Astrocyte (in vitro differentiated cells and primary cell): ENCODE data around the gene FTCD. TPM values are rescaled to one million over a fixed set of nuclear protein-coding genes. Genes with fewer than 3 reads are reported as not detected.

ENCODE experiments used
- DNase-seq: peaks from one replicate; pipeline ENCODE4 v3.0.0-alpha.2; 2010; ENCODE audit warnings: low read depth
- FAIRE-seq: peaks from 2 replicates; lab custom pipeline; 2011; peaks lifted over from hg19 to GRCh38; lab: Jason Lieb, UNC
- H2AFZ ChIP-seq: 2 replicates; pipeline ENCODE4 v1.6.0; 2012; ENCODE audit warnings: low read depth, low read length, inconsistent platforms
- H3K27ac ChIP-seq: 2 replicates; pipeline ENCODE4 v1.5.1; 2011; ENCODE audit warnings: low read depth, low read length, inconsistent platforms
- H3K27me3 ChIP-seq: 2 replicates; pipeline ENCODE4 v1.6.0; 2011; ENCODE audit warnings: low read length, inconsistent platforms; ENCODE audit not compliant: insufficient read depth
- H3K36me3 ChIP-seq: 2 replicates; pipeline ENCODE4 v1.5.1; 2011; ENCODE audit warnings: low read length, inconsistent platforms; ENCODE audit not compliant: insufficient read depth
- H3K4me1 ChIP-seq: 2 replicates; pipeline ENCODE4 v1.5.1; 2011; ENCODE audit warnings: low read length, inconsistent platforms; ENCODE audit not compliant: insufficient read depth
- H3K4me2 ChIP-seq: 2 replicates; pipeline ENCODE4 v1.6.0; 2012; ENCODE audit warnings: low read length, inconsistent platforms
- H3K4me3 ChIP-seq: 2 replicates; pipeline ENCODE4 v1.5.1; 2011; ENCODE audit warnings: low read depth, mild to moderate bottlenecking, low read length, inconsistent platforms; ENCODE audit not compliant: insufficient read depth
- H3K79me2 ChIP-seq: 2 replicates; pipeline ENCODE4 v1.6.0; 2012; ENCODE audit warnings: mild to moderate bottlenecking, low read length, inconsistent platforms; ENCODE audit not compliant: insufficient read depth
- H3K9ac ChIP-seq: 2 replicates; pipeline ENCODE4 v1.6.0; 2012; ENCODE audit warnings: mild to moderate bottlenecking, low read length, inconsistent platforms
- H3K9me3 ChIP-seq: 2 replicates; pipeline ENCODE4 v1.5.1; 2012; ENCODE audit warnings: low read depth, mild to moderate bottlenecking, low read length, inconsistent platforms; ENCODE audit not compliant: insufficient read depth
- H4K20me1 ChIP-seq: 2 replicates; pipeline ENCODE4 v1.6.0; 2012; ENCODE audit warnings: low read length, inconsistent platforms; ENCODE audit not compliant: insufficient read depth
- H3K27ac Mint-ChIP-seq: one replicate; pipeline ENCODE4 v1.8.0; 2021; ENCODE audit warnings: mild to moderate bottlenecking, mixed read lengths; ENCODE audit not compliant: unreplicated experiment
- H3K27me3 Mint-ChIP-seq: one replicate; pipeline ENCODE4 v1.8.0; 2021; ENCODE audit warnings: low read depth, mixed read lengths; ENCODE audit not compliant: unreplicated experiment
- H3K36me3 Mint-ChIP-seq: one replicate; pipeline ENCODE4 v1.8.0; 2021; ENCODE audit warnings: low read depth, mixed read lengths; ENCODE audit not compliant: unreplicated experiment
- H3K4me1 Mint-ChIP-seq: one replicate; pipeline ENCODE4 v1.8.0; 2021; ENCODE audit warnings: low read depth, mixed read lengths; ENCODE audit not compliant: unreplicated experiment
- H3K4me3 Mint-ChIP-seq: one replicate; pipeline ENCODE4 v1.8.0; 2021; ENCODE audit warnings: mild to moderate bottlenecking, moderate library complexity, mixed read lengths; ENCODE audit not compliant: unreplicated experiment
- H3K9me3 Mint-ChIP-seq: one replicate; pipeline ENCODE4 v1.8.0; 2021; ENCODE audit warnings: mild to moderate bottlenecking, mixed read lengths; ENCODE audit not compliant: unreplicated experiment
- CTCF ChIP-seq: IDR thresholded peaks from 2 replicates; pipeline ENCODE4 v1.5.1; 2011; ENCODE audit warnings: low read depth, mild to moderate bottlenecking, inconsistent platforms, low read length, moderate library complexity; ENCODE audit not compliant: insufficient read depth
- EZH2 ChIP-seq: IDR thresholded peaks from 2 replicates; pipeline ENCODE4 v1.6.1; 2012; ENCODE audit warnings: mild to moderate bottlenecking, low read length, inconsistent platforms; ENCODE audit not compliant: insufficient read depth
- total RNA-seq: library from RNA; stranded (reverse); gene quantifications from 2 replicates; pipeline ENCODE4 v1.2.1, GENCODE V29; 2021

Gene FTCD
- total RNA-seq, 1 donor from 2014 or later, result 1.9 TPM

GRCh38 chr21:46190491-46191131, 35.2 kb upstream of the FTCD start:
- Mint-ChIP-seq H3K36me3 (peaks cover 19% of the 10 kb centered on the region), H3K27ac (peak overlapping the region; percentile 41), H3K27me3 (no peaks in the 10 kb centered on the region), H3K9me3 (no peaks in the 10 kb centered on the region), H3K4me1 (peaks cover 37% of the 10 kb centered on the region), H3K4me3 (peak overlapping the region; percentile 54)
- FAIRE-seq, result no peak
- no peak overlapping the region for H2AFZ ChIP-seq
- H3K4me1 ChIP-seq, result peaks cover 34% of the 10 kb centered on the region
- H3K27me3 ChIP-seq, result no peaks in the 10 kb centered on the region
- H3K27ac ChIP-seq, result no peak overlapping the region
- H3K79me2 ChIP-seq, result no peaks in the 10 kb centered on the region
- no peak overlapping the region for H3K4me3 ChIP-seq
- DNase-seq, result no peak
- peaks cover 24% of the 10 kb centered on the region for H4K20me1 ChIP-seq
- H3K36me3 ChIP-seq, result peaks cover 7% of the 10 kb centered on the region
- no peak overlapping the region for H3K9ac ChIP-seq
- H3K9me3 ChIP-seq, result no peaks in the 10 kb centered on the region
- TF ChIP-seq EZH2, result no peak
- TF ChIP-seq CTCF, result no peak
- peak overlapping the region; percentile 23 for H3K4me2 ChIP-seq

- no peak overlapping the region for H3K9ac ChIP-seq
- Mint-ChIP-seq H3K27ac (no peak overlapping the region), H3K4me3 (no peak overlapping the region), H3K36me3 (peaks cover 15% of the 10 kb centered on the region), H3K4me1 (peaks cover 37% of the 10 kb centered on the region), H3K27me3 (no peaks in the 10 kb centered on the region), H3K9me3 (no peaks in the 10 kb centered on the region)
- H3K36me3 ChIP-seq, result peaks cover 7% of the 10 kb centered on the region
- FAIRE-seq (no peak), DNase-seq (no peak)
- H3K4me1 ChIP-seq, result peaks cover 34% of the 10 kb centered on the region
- H3K4me3 ChIP-seq, result no peak overlapping the region
- H2AFZ ChIP-seq, result no peak overlapping the region
- TF ChIP-seq EZH2 (no peak), CTCF (no peak)
- H3K27me3 ChIP-seq, result no peaks in the 10 kb centered on the region
- no peak overlapping the region for H3K27ac ChIP-seq
- H3K79me2 ChIP-seq, result no peaks in the 10 kb centered on the region
- H3K4me2 ChIP-seq, result no peak overlapping the region
- H3K9me3 ChIP-seq, result no peaks in the 10 kb centered on the region
- peaks cover 21% of the 10 kb centered on the region for H4K20me1 ChIP-seq
These were observed 34.6 kb upstream of the FTCD start for GRCh38 chr21:46189959-46190490.
